ENCODE data around the gene RFLNA. TPM values are rescaled to one million over a fixed set of nuclear protein-coding genes. Genes with fewer than 3 reads are reported as not detected.

Gene RFLNA
- total RNA-seq, 2 donors from 2014 or later, result not detected

- Mint-ChIP-seq H3K27ac (no peak overlapping the region), H3K4me3 (no peak overlapping the region), H3K36me3 (peaks cover 4% of the 10 kb centered on the region), H3K4me1 (ENCODE audit: low read depth in 2 of 2) (peaks cover 0 to 8% of the 10 kb centered on the region in 2 donors), H3K27me3 (no peaks in the 10 kb centered on the region), H3K9me3 (no peaks in the 10 kb centered on the region)
- ATAC-seq (no peak), DNase-seq (ENCODE audit: low spot score) (no peak)
These were observed 53.9 kb downstream of the RFLNA start for GRCh38 chr12:124348659-124349380.

- H3K4me1 Mint-ChIP-seq (ENCODE audit: low read depth in 2 of 2), result peaks cover 0 to 3% of the 10 kb centered on the region in 2 donors
- no peaks in the 10 kb centered on the region for H3K36me3 Mint-ChIP-seq
- no peak overlapping the region for H3K27ac Mint-ChIP-seq
- no peaks in the 10 kb centered on the region for H3K27me3 Mint-ChIP-seq
- DNase-seq (ENCODE audit: low spot score) (no peak), ATAC-seq (no peak)
- H3K9me3 Mint-ChIP-seq, result no peaks in the 10 kb centered on the region
- H3K4me3 Mint-ChIP-seq, result no peak overlapping the region
These were observed 55.6 kb downstream of the RFLNA start for GRCh38 chr12:124350491-124350890.

GRCh38 chr12:124351422-124351821 lies 56.5 kb downstream of the RFLNA start:
- ATAC-seq (no peak), DNase-seq (ENCODE audit: low spot score) (no peak)
- Mint-ChIP-seq H3K4me1 (ENCODE audit: low read depth in 2 of 2) (peaks cover 0 to 3% of the 10 kb centered on the region in 2 donors), H3K36me3 (no peaks in the 10 kb centered on the region), H3K27me3 (no peaks in the 10 kb centered on the region), H3K4me3 (no peak overlapping the region), H3K9me3 (no peaks in the 10 kb centered on the region), H3K27ac (no peak overlapping the region)

GRCh38 chr12:124352257-124352656 lies 57.4 kb downstream of the RFLNA start:
- no peaks in the 10 kb centered on the region for H3K36me3 Mint-ChIP-seq
- H3K9me3 Mint-ChIP-seq, result no peaks in the 10 kb centered on the region
- DNase-seq (ENCODE audit: low spot score) (no peak), ATAC-seq (no peak)
- no peak overlapping the region for H3K4me3 Mint-ChIP-seq
- no peaks in the 10 kb centered on the region for H3K27me3 Mint-ChIP-seq
- peaks cover 0 to 4% of the 10 kb centered on the region in 2 donors for H3K4me1 Mint-ChIP-seq (ENCODE audit: low read depth in 2 of 2)
- H3K27ac Mint-ChIP-seq, result no peak overlapping the region

GRCh38 chr12:124352839-124353238 lies 57.9 kb downstream of the RFLNA start:
- H3K27me3 Mint-ChIP-seq, result no peaks in the 10 kb centered on the region
- no peak overlapping the region for H3K4me3 Mint-ChIP-seq
- H3K4me1 Mint-ChIP-seq (ENCODE audit: low read depth in 2 of 2), result peaks cover 0 to 10% of the 10 kb centered on the region in 2 donors
- H3K27ac Mint-ChIP-seq, result no peak overlapping the region
- no peak for ATAC-seq
- peaks cover 4% of the 10 kb centered on the region for H3K36me3 Mint-ChIP-seq
- H3K9me3 Mint-ChIP-seq, result no peaks in the 10 kb centered on the region
- no peak for DNase-seq (ENCODE audit: low spot score)

GRCh38 chr12:124354400-124354799 lies 59.5 kb downstream of the RFLNA start:
- DNase-seq (ENCODE audit: low spot score), result no peak
- H3K27me3 Mint-ChIP-seq, result no peaks in the 10 kb centered on the region
- no peak for ATAC-seq
- no peaks in the 10 kb centered on the region for H3K9me3 Mint-ChIP-seq
- H3K27ac Mint-ChIP-seq, result no peak overlapping the region
- peaks cover 0 to 11% of the 10 kb centered on the region in 2 donors for H3K4me1 Mint-ChIP-seq (ENCODE audit: low read depth in 2 of 2)
- H3K36me3 Mint-ChIP-seq, result peaks cover 5% of the 10 kb centered on the region
- H3K4me3 Mint-ChIP-seq, result no peak overlapping the region

GRCh38 chr12:124356221-124356620 lies 61.3 kb downstream of the RFLNA start:
- Mint-ChIP-seq H3K27me3 (no peaks in the 10 kb centered on the region), H3K4me1 (ENCODE audit: low read depth in 2 of 2) (peaks cover 0 to 11% of the 10 kb centered on the region in 2 donors), H3K36me3 (peaks cover 5% of the 10 kb centered on the region), H3K9me3 (no peaks in the 10 kb centered on the region), H3K27ac (no peak overlapping the region), H3K4me3 (no peak overlapping the region)
- no peak for ATAC-seq
- no peak for DNase-seq (ENCODE audit: low spot score)

- Mint-ChIP-seq H3K4me3 (no peak overlapping the region), H3K9me3 (no peaks in the 10 kb centered on the region), H3K27me3 (no peaks in the 10 kb centered on the region), H3K36me3 (peaks cover 5% of the 10 kb centered on the region), H3K27ac (no peak overlapping the region), H3K4me1 (ENCODE audit: low read depth in 2 of 2) (peaks cover 0 to 11% of the 10 kb centered on the region in 2 donors)
- ATAC-seq (no peak), DNase-seq (ENCODE audit: low spot score) (no peak)
These were observed 62.7 kb downstream of the RFLNA start for GRCh38 chr12:124357616-124358015.

- no peak overlapping the region for H3K4me3 Mint-ChIP-seq
- peaks cover 0 to 10% of the 10 kb centered on the region in 2 donors for H3K4me1 Mint-ChIP-seq (ENCODE audit: low read depth in 2 of 2)
- H3K36me3 Mint-ChIP-seq, result peaks cover 5% of the 10 kb centered on the region
- no peaks in the 10 kb centered on the region for H3K9me3 Mint-ChIP-seq
- no peak for DNase-seq (ENCODE audit: low spot score)
- no peak for ATAC-seq
- no peaks in the 10 kb centered on the region for H3K27me3 Mint-ChIP-seq
- H3K27ac Mint-ChIP-seq, result no peak overlapping the region
These were observed 63.7 kb downstream of the RFLNA start for GRCh38 chr12:124358572-124358971.

GRCh38 chr12:124359671-124360581 lies 65.0 kb downstream of the RFLNA start:
- Mint-ChIP-seq H3K27me3 (no peaks in the 10 kb centered on the region), H3K4me1 (ENCODE audit: low read depth in 2 of 2) (peaks cover 0 to 8% of the 10 kb centered on the region in 2 donors), H3K9me3 (no peaks in the 10 kb centered on the region), H3K4me3 (no peak overlapping the region), H3K27ac (no peak overlapping the region), H3K36me3 (peaks cover 5% of the 10 kb centered on the region)
- no peak for ATAC-seq
- no peak for DNase-seq (ENCODE audit: low spot score)

GRCh38 chr12:124361074-124361970 lies 66.4 kb downstream of the RFLNA start:
- H3K27ac Mint-ChIP-seq, result no peak overlapping the region
- H3K4me1 Mint-ChIP-seq (ENCODE audit: low read depth in 2 of 2), result peaks cover 0 to 14% of the 10 kb centered on the region in 2 donors
- H3K4me3 Mint-ChIP-seq, result no peak overlapping the region
- no peaks in the 10 kb centered on the region for H3K9me3 Mint-ChIP-seq
- ATAC-seq, result no peak
- H3K27me3 Mint-ChIP-seq, result no peaks in the 10 kb centered on the region
- no peak for DNase-seq (ENCODE audit: low spot score)
- H3K36me3 Mint-ChIP-seq, result peaks cover 5% of the 10 kb centered on the region

GRCh38 chr12:124361996-124362395 lies 67.1 kb downstream of the RFLNA start:
- DNase-seq (ENCODE audit: low spot score) (no peak), ATAC-seq (no peak)
- no peak overlapping the region for H3K27ac Mint-ChIP-seq
- H3K9me3 Mint-ChIP-seq, result no peaks in the 10 kb centered on the region
- peaks cover 0 to 14% of the 10 kb centered on the region in 2 donors for H3K4me1 Mint-ChIP-seq (ENCODE audit: low read depth in 2 of 2)
- H3K4me3 Mint-ChIP-seq, result no peak overlapping the region
- peaks cover 5% of the 10 kb centered on the region for H3K36me3 Mint-ChIP-seq
- H3K27me3 Mint-ChIP-seq, result no peaks in the 10 kb centered on the region

GRCh38 chr12:124363353-124363965 lies 68.6 kb downstream of the RFLNA start:
- H3K27me3 Mint-ChIP-seq, result no peaks in the 10 kb centered on the region
- no peaks in the 10 kb centered on the region for H3K9me3 Mint-ChIP-seq
- no peak for DNase-seq (ENCODE audit: low spot score)
- peaks cover 0 to 9% of the 10 kb centered on the region in 2 donors for H3K4me1 Mint-ChIP-seq (ENCODE audit: low read depth in 2 of 2)
- H3K4me3 Mint-ChIP-seq, result no peak overlapping the region
- no peaks in the 10 kb centered on the region for H3K36me3 Mint-ChIP-seq
- ATAC-seq, result no peak
- no peak overlapping the region for H3K27ac Mint-ChIP-seq

All from natural killer cell treated with Interleukin-12 subunit alpha and Interleukin-12 subunit beta and Interleukin-15 and Interleukin-18, amount 100 ng/mL, for 72 hours (primary cell).